TTC549 (cell line): Measurements from ENCODE around the gene MAPKBP1.

ENCODE experiments used
- FAIRE-seq: peaks from 2 replicates; lab custom pipeline; 2012; peaks lifted over from hg19 to GRCh38; lab: Jason Lieb, UNC

The MAPKBP1 gene

DNA sequence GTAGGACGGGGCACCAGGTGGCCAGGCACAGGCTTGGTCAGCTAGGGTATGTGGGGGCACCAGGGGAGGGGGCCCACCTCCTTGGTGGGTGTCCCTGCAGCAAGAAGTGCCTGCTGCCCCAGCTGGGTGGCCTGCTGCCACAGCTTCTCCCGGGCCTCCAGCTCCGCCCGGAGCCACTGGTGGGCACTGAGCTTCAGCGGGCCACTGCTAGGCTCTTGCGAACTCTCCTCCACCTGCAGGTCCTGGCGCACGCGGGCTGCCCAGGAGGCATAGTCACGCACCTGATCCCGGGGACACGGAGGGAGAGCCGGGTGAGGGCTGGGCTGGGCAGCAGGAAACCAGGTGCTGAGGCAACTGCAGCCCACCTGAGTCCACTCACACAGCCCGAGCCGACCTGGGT is 94.0 kb downstream of the MAPKBP1 start:
- no peak for FAIRE-seq

DNA sequence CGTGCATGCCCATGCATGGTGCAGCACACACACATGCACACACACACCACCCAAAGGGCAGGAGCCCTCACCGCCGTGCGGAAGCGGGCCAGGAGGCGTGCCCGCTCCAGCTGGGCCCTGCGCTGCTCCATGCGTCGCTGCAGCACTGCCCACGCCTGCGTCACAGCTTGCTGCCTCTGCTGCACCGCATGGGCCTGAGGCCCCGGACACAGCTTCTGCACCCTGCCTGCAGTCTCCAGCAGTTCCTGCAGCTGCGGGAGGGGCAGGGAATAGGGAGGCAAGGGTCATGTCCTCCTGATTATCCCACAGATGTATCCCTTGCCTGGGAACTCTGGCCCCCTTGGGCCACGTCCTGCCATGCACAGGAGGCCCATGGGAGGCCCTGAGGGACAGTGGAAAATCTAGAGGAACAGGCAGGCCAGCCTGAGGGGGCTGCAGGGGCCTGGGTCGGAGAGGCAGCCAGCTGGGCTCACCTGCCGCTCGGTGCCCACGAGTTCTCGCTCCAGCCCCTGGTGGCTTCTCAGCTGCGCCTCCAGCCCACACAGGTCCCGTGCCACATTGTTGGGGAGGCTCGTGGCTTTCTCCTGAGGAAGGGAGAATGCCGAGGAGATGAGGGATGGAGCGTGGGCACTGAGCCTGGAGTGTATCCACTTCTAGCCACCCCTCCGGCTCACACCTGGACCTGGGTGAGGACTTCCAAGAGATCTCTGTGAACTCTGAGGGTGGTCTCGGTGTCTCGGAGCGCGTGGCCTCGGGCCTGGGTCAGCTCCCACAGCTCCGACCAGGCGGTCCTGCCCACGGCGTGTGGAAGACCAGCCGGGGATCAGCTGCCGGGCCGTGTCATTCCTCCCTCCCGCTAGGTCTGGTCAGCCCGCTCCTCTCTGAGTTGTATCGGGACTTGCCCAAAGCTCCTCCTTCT is 95.7 kb downstream of the MAPKBP1 start:
- FAIRE-seq = no peak

DNA sequence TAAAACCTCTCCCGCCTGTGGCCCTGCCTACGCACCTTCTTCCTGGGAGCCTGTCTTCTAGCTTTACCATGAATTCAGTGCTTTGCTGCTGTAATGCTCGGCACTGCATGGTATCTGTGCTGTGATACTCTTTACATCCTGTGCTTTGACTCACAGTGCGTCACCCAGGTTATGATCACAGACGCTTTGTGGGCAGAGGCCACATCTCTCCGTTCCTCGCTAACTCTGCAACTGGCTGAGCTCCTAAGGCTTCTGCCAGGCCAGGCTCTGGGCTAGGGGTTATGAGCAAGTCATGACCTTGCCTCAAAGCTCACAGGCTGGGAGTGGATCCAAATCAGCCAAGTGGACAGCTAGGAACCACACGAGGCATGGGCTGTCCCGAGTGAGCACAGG is 96.4 kb downstream of the MAPKBP1 start:
- no peak for FAIRE-seq

DNA sequence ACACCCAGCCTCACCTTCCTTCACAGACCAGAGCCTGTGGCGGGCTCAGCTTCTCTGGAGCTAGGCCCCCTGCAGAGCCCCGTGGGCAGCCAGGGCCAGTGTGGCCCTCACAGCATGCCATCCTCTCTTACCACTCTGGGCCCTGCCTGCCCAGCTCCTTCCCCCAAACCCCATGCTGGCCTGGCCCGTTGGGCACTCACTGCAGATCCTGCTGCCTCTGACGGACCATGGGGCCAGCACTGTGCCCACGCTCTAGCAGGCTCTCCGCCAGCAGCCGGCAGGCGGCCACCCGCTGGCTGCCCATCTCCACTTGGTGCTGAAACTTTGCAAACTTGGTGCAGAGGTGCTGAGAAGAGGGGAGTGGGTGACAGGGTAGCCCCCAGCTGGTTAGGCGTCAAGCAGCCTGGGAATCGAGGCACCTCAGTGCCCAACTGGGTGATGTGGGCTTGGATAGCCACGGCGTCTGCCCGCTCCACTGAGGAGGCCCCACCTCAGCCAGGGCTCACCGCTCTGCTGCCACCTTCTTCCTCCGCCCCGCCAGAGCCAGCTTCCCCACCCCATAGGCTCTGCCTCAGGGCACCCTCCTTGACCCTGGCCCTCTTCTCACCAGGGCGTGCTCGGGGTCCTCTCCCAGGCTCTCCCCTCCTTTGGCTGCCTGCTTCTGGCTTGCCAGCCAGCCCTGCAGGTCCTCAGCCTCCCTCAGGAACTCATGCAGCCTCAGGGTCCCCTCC is 97.1 kb downstream of the MAPKBP1 start:
- no peak for FAIRE-seq

DNA sequence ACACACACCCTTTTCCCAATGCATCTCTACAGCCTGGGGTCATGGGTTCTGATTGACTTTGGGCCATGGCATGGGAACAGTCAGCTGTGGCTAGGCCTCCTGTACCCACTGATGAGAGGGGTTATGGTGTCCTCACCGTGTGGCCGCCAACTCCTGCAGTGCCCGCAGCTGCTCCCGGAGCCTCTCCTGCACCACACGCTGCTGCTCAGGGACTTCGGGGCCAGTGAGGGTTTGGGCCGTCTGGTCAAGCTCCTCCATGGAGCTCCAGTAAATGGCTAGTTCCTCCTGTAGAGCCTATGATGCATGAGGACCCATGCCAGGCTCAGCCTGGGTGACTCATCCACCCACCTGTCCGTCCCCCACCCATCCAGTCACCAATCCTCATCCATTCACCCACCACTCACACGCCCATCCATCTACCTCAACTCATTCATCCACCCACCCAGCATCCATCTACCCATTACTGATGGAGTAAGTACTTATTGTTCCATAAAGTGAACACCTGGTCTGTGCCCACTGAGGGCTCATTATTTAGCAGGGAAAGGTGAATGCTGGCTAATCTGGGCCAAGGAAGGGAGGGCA is 98.0 kb downstream of the MAPKBP1 start:
- FAIRE-seq = no peak

DNA sequence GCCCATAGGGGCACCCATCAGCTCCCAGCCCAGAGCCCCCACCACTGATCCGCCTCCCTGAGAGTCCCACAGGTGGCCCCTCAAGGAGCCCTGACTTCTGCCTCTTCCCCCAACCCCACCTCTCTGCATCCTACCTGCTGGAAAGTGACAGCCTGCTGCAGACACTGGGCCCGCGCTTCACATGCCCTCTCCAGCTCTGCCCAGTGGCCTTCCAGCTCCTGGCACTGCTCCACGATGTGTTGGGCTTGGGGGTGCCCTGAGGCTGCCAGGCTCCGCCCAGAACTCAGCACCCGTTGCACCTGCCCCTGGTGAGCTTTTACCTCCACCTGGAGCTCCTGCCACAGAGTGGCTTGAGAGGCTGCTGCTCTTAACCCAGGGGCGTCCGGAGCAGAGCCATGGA is 99.4 kb downstream of the MAPKBP1 start:
- no peak for FAIRE-seq

DNA sequence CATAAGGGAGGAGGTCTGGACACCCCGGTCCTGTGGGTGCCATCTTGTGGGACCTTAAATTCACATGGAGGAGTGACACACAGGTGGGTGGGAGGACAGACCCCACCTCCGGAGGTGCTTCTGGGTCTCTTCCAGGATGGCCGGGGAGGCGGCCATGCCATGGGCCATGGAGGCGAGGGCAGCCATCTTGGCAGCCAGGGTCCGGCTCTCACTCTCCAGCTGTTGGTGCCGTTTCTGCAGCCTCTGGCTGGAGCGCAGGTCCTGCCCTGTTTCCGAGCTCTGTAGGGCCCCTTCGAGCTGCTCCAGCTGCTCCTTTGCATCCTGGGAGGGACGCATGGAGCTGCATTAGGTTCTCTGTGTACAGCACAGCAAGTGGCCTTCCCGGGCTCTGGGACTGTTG is 100.5 kb downstream of the MAPKBP1 start:
- FAIRE-seq = no peak

DNA sequence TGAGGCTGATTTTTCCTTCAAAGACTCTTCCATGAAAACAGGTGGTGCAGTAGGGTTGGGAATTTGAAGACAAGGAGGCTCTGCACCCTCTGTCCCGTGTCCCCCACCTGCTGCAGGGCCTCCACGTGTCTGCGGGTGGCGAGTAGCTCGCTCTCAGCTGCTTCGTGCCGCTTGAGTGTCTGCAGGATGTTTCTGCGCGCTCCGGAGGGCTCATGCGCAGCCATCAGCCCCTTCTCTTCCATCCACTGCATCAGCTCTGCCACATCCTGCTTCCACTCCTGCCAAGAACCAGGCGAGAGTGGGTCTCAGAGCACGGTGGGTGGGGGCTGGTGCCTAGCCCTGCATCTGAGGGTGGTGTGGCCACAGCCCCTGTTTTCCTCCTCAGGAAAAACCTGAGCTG is 101.7 kb downstream of the MAPKBP1 start:
- FAIRE-seq = no peak

DNA sequence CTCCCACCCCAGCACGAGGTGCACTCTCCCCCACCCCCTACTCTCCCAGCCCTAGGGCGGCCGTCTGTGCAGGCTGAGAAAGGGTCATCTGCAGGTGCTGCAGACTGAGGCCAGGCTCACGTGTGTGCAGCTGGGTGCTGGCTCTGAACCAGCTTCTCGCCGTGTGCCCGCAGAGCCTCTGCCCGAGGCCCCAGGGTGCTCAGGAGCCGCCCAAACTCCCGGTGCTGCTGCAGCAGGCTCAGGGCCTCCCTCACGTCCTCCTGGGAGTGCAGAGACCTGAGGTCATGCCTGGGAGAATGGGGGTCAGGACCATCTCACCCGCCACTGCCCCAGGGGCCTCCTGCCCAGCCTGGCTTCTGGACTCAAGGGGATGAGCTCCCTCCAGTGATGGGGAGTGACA is 102.4 kb downstream of the MAPKBP1 start:
- FAIRE-seq = no peak
